ENCODE measurements around the gene CCDC27.
"Not testable (repeated sequence)": the region's sequence is repeated elsewhere in the genome, so short reads cannot be mapped to it uniquely, and the experiment has no call there.

The CCDC27 gene

GRCh38 chr1:3738943-3739342 is 13.3 kb upstream of the CCDC27 start:
- no peak for DNase-seq

GRCh38 chr1:3740042-3740441 is 12.2 kb upstream of the CCDC27 start:
- DNase-seq, result no peak

- no peak for DNase-seq
These were observed 11.5 kb upstream of the CCDC27 start for GRCh38 chr1:3740752-3741151.

GRCh38 chr1:3741566-3742438 is 10.4 kb upstream of the CCDC27 start:
- DNase-seq, result no peak

GRCh38 chr1:3742439-3743298 is 9.6 kb upstream of the CCDC27 start:
- no peak for DNase-seq

- no peak for DNase-seq
These were observed 8.8 kb upstream of the CCDC27 start for GRCh38 chr1:3743421-3743820.

GRCh38 chr1:3743826-3744225 is 8.4 kb upstream of the CCDC27 start:
- no peak for DNase-seq

- DNase-seq, result no peak
These were observed 7.6 kb upstream of the CCDC27 start for GRCh38 chr1:3744646-3745045.

- DNase-seq, result no peak
These were observed 7.2 kb upstream of the CCDC27 start for GRCh38 chr1:3745071-3745470.

- DNase-seq, result no peak
These were observed 6.5 kb upstream of the CCDC27 start for GRCh38 chr1:3745590-3746381.

- DNase-seq, result no peak
These were observed 5.8 kb upstream of the CCDC27 start for GRCh38 chr1:3746389-3746829.

- DNase-seq, result peak; percentile 83
These were observed 5.3 kb upstream of the CCDC27 start for GRCh38 chr1:3746830-3747521.

GRCh38 chr1:3747522-3747848 is 4.8 kb upstream of the CCDC27 start:
- no peak for DNase-seq

- no peak for DNase-seq
These were observed 4.3 kb upstream of the CCDC27 start for GRCh38 chr1:3747903-3748302.

GRCh38 chr1:3748316-3748900 is 3.8 kb upstream of the CCDC27 start:
- not testable (repeated sequence) for DNase-seq

- no peak for DNase-seq
These were observed 2.7 kb upstream of the CCDC27 start for GRCh38 chr1:3749512-3749911.

GRCh38 chr1:3750741-3751140 is 1.5 kb upstream of the CCDC27 start:
- no peak for DNase-seq

- no peak for DNase-seq
These were observed 1.6 kb downstream of the CCDC27 start for GRCh38 chr1:3753656-3754454.

- no peak for DNase-seq
These were observed 4.1 kb downstream of the CCDC27 start for GRCh38 chr1:3756394-3756793.

- DNase-seq, result no peak
These were observed 6.9 kb downstream of the CCDC27 start for GRCh38 chr1:3759164-3759563.

- no peak for DNase-seq
These were observed 7.5 kb downstream of the CCDC27 start for GRCh38 chr1:3759796-3760195.
